Stomach (tissue), 4 donors: ENCODE results near the gene AIM2.

Experiments
- CTCF ChIP-seq, 7 experiments: fragments of 450-650 bp in 4 of 7; fragments of 200-600 bp in 3 of 7; sonication (generic) in 3 of 7; IDR thresholded peaks; one replicate each; pipeline ENCODE4 v1.5.1; 2016 to 2019; ENCODE audit warnings: antibody characterized with exemption in 7 of 7, control low read depth in 2 of 7, mild to moderate bottlenecking in 1 of 7
- POLR2A ChIP-seq, 4 donors: fragments of 450-650 bp; IDR thresholded peaks; one replicate each; pipeline ENCODE4 v1.6.1; 2016; ENCODE audit warnings: antibody characterized with exemption in 4 of 4, control low read depth in 2 of 4, mild to moderate bottlenecking in 1 of 4, moderate library complexity in 1 of 4

GRCh38 chr1:159091180-159091560 is 14.6 kb upstream of the AIM2 start:
- TF ChIP-seq CTCF (IDR thresholded peaks at IDR 0.05) (no peak), POLR2A (IDR thresholded peaks at IDR 0.05) (no peak)
